Thymus (tissue), 11 donors: ENCODE data around the gene GUCA1C. TPM values are rescaled to one million over a fixed set of nuclear protein-coding genes. Genes with fewer than 3 reads are reported as not detected.

ENCODE experiments used
- DNase-seq, 9 donors: peaks; one replicate each; pipeline ENCODE4 v3.0.0-alpha.2; 2013; ENCODE audit warnings: low spot score in 9 of 9, low read depth in 6 of 9, missing footprints in 1 of 9
- H3K27ac ChIP-seq, 2 donors: one replicate each; pipeline ENCODE4 v1.5.1; 2013; ENCODE audit warnings: control low read depth in 1 of 2, low read depth in 1 of 2, low read length in 1 of 2, mild to moderate bottlenecking in 1 of 2, moderate library complexity in 1 of 2
- H3K27me3 ChIP-seq, 2 donors: one replicate each; pipeline ENCODE4 v1.5.1; 2013; ENCODE audit warnings: low read length in 1 of 2; ENCODE audit not compliant: control insufficient read depth in 2 of 2, insufficient read depth in 1 of 2
- H3K36me3 ChIP-seq, 2 donors: one replicate each; pipeline ENCODE4 v1.5.1; 2013; ENCODE audit warnings: low read length in 1 of 2, mild to moderate bottlenecking in 1 of 2, moderate library complexity in 1 of 2; ENCODE audit not compliant: control insufficient read depth in 2 of 2, insufficient read depth in 2 of 2
- H3K4me1 ChIP-seq, 2 donors: one replicate each; pipeline ENCODE4 v1.5.1; 2013; ENCODE audit warnings: low read length in 2 of 2; ENCODE audit not compliant: control insufficient read depth in 2 of 2, insufficient read depth in 2 of 2
- H3K4me3 ChIP-seq, 2 donors: one replicate each; pipeline ENCODE4 v1.5.1; 2013; ENCODE audit warnings: low read length in 2 of 2, control low read depth in 1 of 2, mild to moderate bottlenecking in 1 of 2
- H3K9me3 ChIP-seq, 2 donors: one replicate each; pipeline ENCODE4 v1.5.1; 2013; ENCODE audit warnings: low read length in 1 of 2, mild to moderate bottlenecking in 1 of 2; ENCODE audit not compliant: control insufficient read depth in 2 of 2, insufficient read depth in 1 of 2
- WGBS: extraction: QIAGEN DNeasy Blood & Tissue Kit; methylation state at CpG from one replicate; pipeline ENCODE4 v1.1.7; 2013; 5-methylcytosine and 5-hydroxymethylcytosine counted together
- polyA plus RNA-seq: library from polyadenylated mRNA; stranded (reverse); fragments of 200-250 nt; gene quantifications from one replicate; pipeline ENCODE4 v1.2.3, GENCODE V29; 2013
- total RNA-seq: library from RNA; stranded (reverse); fragments of 120-200 nt; gene quantifications from one replicate; pipeline ENCODE4 v1.2.4, GENCODE V29; 2013
- donor health status: healthy.

Gene GUCA1C
- total and polyA plus RNA-seq, 2 donors: 0.11 TPM; not detected in 1

GRCh38 chr3:108959017-108959416, 5.3 kb upstream of the GUCA1C start:
- Histone ChIP-seq H3K36me3 (no peaks in the 10 kb centered on the region), H3K4me1 (no peaks in the 10 kb centered on the region), H3K27me3 (no peaks in the 10 kb centered on the region), H3K9me3 (no peaks in the 10 kb centered on the region), H3K27ac (no peak overlapping the region), H3K4me3 (no peak overlapping the region)
- 90% methylated on average over 1 of the region's 1 CpG for WGBS
- DNase-seq: no peak

DNA sequence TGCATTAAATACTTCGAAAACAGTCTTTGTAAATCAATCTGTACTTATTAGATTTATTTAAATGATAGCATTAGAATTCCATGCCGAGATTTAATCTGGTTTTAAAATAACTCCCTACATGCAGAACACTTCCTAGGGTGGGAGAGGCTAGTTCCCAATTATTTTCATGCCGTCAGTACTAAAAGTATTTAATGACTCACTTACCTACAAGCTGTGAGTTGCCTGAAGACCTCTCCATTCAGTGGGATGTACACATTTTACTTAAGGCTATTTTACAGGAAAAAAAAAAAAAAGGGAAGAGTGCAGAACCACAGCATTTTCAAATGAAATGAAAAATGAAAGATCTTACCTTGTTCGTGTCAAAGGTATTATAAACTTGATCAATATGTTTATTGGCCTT, 469 bp downstream of the GUCA1C start:
- Histone ChIP-seq H3K27ac (no peak overlapping the region), H3K9me3 (no peaks in the 10 kb centered on the region), H3K36me3 (no peaks in the 10 kb centered on the region), H3K27me3 (no peaks in the 10 kb centered on the region), H3K4me1 (no peaks in the 10 kb centered on the region), H3K4me3 (no peak overlapping the region)
- WGBS: 93% methylated on average over 4 of the region's 4 CpGs
- no peak for DNase-seq

GRCh38 chr3:108951820-108952501, 1.7 kb downstream of the GUCA1C start:
- Histone ChIP-seq H3K4me1 (no peaks in the 10 kb centered on the region), H3K27ac (no peak overlapping the region), H3K27me3 (no peaks in the 10 kb centered on the region), H3K36me3 (no peaks in the 10 kb centered on the region), H3K4me3 (no peak overlapping the region), H3K9me3 (no peaks in the 10 kb centered on the region)
- DNase-seq: no peak
- WGBS: 94% methylated on average over 7 of the region's 7 CpGs

GRCh38 chr3:108947855-108948254, 5.8 kb downstream of the GUCA1C start:
- Histone ChIP-seq H3K27me3 (no peaks in the 10 kb centered on the region), H3K36me3 (no peaks in the 10 kb centered on the region), H3K4me1 (no peaks in the 10 kb centered on the region), H3K27ac (no peak overlapping the region), H3K9me3 (no peaks in the 10 kb centered on the region), H3K4me3 (no peak overlapping the region)
- 92% methylated on average over 2 of the region's 2 CpGs for WGBS
- no peak for DNase-seq

- no peaks in the 10 kb centered on the region for H3K9me3 ChIP-seq
- no peak overlapping the region for H3K4me3 ChIP-seq
- no peaks in the 10 kb centered on the region for H3K36me3 ChIP-seq
- no peaks in the 10 kb centered on the region for H3K27me3 ChIP-seq
- no peak overlapping the region for H3K27ac ChIP-seq
- no peak for DNase-seq
- H3K4me1 ChIP-seq: no peaks in the 10 kb centered on the region
- whole genome bisulfite sequencing: 87% methylated on average over 11 of the region's 11 CpGs
Measured at GRCh38 chr3:108946292-108947285, 7.1 kb downstream of the GUCA1C start.

- H3K36me3 ChIP-seq: no peaks in the 10 kb centered on the region
- H3K27me3 ChIP-seq: no peaks in the 10 kb centered on the region
- H3K4me3 ChIP-seq: no peak overlapping the region
- 90% methylated on average over 5 of the region's 5 CpGs for WGBS
- no peak for DNase-seq
- no peaks in the 10 kb centered on the region for H3K9me3 ChIP-seq
- no peak overlapping the region for H3K27ac ChIP-seq
- no peaks in the 10 kb centered on the region for H3K4me1 ChIP-seq
Measured at GRCh38 chr3:108940568-108941263, 13.0 kb downstream of the GUCA1C start.

- H3K4me3 ChIP-seq: no peak overlapping the region
- H3K9me3 ChIP-seq: no peaks in the 10 kb centered on the region
- no peak overlapping the region for H3K27ac ChIP-seq
- DNase-seq: no peak
- WGBS: 96% methylated on average over 4 of the region's 4 CpGs
- no peaks in the 10 kb centered on the region for H3K27me3 ChIP-seq
- H3K36me3 ChIP-seq: no peaks in the 10 kb centered on the region
- H3K4me1 ChIP-seq: no peaks in the 10 kb centered on the region
Measured at GRCh38 chr3:108940166-108940565, 13.5 kb downstream of the GUCA1C start.

- 96% methylated on average over 8 of the region's 8 CpGs for WGBS
- Histone ChIP-seq H3K9me3 (no peaks in the 10 kb centered on the region), H3K4me3 (no peak overlapping the region), H3K4me1 (no peaks in the 10 kb centered on the region), H3K36me3 (no peaks in the 10 kb centered on the region), H3K27ac (no peak overlapping the region), H3K27me3 (no peaks in the 10 kb centered on the region)
- DNase-seq: no peak
Measured at GRCh38 chr3:108936924-108937689, 16.6 kb downstream of the GUCA1C start.
